Measurements from ENCODE around the gene MRLN.
"Not testable (repeated sequence)": the region's sequence is repeated elsewhere in the genome, so short reads cannot be mapped to it uniquely, and the experiment has no call there.

Gene MRLN

DNA sequence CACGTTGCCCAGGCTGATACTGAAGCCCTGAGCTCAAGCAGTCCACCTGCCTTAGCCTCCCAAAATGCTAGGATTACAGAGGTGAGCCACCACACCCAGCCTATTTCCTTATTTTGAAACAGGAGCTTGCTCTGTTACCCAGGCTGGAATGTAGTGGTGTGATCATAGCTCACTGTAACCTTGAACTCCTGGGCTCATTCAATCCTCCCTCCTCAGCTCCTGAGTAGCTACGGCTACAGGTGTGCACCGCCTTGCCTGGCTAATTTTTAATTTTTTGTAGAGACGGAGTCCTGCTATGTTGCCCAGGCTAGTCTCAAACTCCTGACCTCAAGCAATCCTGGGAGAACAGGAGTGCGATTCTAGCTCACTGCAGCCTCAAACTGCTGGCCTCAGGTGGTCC lies 11.7 kb downstream of the MRLN start:
- TF ChIP-seq, protein P1, sequence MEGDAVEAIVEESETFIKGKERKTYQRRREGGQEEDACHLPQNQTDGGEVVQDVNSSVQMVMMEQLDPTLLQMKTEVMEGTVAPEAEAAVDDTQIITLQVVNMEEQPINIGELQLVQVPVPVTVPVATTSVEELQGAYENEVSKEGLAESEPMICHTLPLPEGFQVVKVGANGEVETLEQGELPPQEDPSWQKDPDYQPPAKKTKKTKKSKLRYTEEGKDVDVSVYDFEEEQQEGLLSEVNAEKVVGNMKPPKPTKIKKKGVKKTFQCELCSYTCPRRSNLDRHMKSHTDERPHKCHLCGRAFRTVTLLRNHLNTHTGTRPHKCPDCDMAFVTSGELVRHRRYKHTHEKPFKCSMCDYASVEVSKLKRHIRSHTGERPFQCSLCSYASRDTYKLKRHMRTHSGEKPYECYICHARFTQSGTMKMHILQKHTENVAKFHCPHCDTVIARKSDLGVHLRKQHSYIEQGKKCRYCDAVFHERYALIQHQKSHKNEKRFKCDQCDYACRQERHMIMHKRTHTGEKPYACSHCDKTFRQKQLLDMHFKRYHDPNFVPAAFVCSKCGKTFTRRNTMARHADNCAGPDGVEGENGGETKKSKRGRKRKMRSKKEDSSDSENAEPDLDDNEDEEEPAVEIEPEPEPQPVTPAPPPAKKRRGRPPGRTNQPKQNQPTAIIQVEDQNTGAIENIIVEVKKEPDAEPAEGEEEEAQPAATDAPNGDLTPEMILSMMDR (IDR thresholded peaks at IDR 0.05; ENCODE audit: low read depth, low read length): no peak
- no peak for DNase-seq (ENCODE audit: extremely low read depth, low read depth)

DNA sequence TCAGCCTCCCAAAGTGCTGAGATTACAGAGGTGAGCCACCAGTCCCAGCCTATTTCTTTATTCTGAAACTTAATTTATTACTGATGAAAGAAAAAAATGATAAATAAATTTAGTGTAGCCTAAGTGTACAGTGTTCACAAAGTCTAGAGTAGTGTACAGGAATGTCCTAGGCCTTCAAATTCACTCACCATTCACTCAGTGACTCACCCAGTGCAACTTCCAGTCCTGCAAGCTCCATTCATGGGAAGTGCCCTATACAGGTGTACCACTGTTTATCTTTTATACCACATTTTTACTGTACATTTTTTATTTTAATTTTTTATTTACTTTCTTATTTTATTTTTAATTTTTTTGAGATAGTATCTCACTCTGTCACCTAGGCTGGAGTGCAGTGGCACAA lies 12.2 kb downstream of the MRLN start:
- TF ChIP-seq, protein P1 (IDR thresholded peaks at IDR 0.05; ENCODE audit: low read depth, low read length): no peak

DNA sequence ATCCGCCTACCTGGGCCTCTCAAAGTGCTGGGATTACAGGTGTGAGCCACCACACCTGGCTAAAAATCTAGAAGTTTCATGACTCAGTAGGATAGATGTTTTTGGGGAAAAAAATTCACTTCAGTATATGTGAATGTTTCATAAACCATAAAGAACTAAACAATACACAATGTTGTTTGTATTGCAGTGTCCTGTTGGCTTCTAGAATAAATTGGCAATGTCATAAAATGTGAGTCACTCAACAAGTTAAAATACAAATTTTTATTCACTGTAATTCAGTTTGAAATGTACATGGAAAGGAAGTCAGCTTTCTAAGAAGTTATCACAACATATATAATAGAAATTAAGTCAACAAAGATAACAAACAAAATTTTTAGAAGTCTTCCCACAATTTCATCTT lies 16.5 kb downstream of the MRLN start:
- DNase-seq (ENCODE audit: extremely low read depth, low read depth): no peak
- TF ChIP-seq, protein P1 (IDR thresholded peaks at IDR 0.05; ENCODE audit: low read depth, low read length): no peak

More for the DNA sequence above, 12.2 kb downstream of the MRLN start:
- DNase-seq (ENCODE audit: extremely low read depth, low read depth): no peak

DNA sequence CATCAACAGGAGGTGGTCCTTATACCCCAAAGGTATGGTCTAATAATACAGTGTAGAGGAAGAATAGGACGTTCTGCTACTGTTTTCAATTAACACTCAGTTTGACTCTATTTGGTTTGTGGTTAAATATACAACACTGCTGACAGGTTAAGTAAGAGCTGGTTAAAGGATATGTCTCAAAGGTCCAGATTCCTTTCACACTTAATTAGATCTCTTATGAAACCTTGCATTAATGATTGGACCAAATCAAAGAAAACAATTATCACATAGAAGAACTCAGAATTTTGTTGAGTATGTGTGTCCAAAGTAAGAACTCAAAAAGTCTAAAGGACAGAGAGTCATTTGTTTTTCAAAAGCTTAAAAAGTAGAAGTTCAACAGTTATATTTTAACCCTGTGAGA lies 18.0 kb downstream of the MRLN start:
- no peak for DNase-seq (ENCODE audit: extremely low read depth, low read depth)
- TF ChIP-seq, protein P1 (IDR thresholded peaks at IDR 0.05; ENCODE audit: low read depth, low read length): no peak

DNA sequence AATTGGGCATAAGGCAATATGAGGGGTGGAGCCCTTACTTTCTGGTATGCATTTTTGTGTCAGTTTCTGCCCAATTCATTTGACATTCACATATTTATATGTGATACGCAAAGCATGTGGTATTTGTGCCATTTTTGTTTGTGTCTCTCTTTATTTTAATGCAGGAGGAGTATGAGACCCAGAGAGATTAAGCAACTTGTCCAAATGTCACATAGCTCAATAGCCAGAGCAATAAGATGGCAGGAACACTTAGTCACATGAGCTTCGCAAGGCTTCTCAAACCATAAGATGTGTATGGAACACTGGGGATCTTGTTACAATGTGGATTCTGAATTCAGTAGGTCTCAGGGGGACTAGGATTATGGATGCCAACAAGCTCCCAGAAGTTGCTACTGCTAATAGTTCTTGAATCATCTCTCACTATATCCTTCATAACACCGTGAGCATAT lies 19.2 kb downstream of the MRLN start:
- TF ChIP-seq, protein P1 (IDR thresholded peaks at IDR 0.05; ENCODE audit: low read depth, low read length): no peak
- no peak for DNase-seq (ENCODE audit: extremely low read depth, low read depth)

DNA sequence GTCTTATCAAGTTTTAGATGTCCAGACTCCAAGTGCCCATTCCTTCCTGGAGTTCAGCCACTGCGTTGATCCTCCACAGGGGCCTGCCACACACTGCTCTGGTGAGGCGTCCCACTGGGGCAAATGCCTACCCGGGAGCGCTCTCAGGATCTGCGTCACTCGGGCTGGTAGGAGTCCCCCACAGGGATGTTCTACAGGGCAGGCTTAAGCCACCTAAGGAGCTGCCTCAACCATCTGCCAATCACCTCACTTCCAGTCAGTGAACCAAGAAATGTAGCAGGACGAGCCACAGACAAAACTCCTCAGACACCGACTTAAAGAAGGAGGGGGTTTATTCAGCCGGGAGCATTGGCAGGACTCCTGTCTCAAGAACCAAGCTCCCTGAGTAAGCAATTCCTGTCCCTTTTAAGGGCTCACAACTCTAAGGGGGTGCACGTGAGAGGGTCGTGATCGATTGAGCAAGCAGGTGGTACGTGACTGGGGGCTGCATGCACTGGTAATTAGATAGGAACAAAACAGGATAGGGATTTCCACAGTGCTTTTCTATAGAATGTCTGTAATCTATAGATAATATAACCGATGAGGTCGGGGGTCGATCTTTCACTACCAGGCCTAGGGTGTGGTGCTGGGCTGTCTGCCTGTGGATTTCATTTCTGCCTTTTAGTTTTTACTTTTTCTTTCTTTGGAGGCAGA lies 19.8 kb downstream of the MRLN start:
- not testable (repeated sequence) for DNase-seq (ENCODE audit: extremely low read depth, low read depth)

DNA sequence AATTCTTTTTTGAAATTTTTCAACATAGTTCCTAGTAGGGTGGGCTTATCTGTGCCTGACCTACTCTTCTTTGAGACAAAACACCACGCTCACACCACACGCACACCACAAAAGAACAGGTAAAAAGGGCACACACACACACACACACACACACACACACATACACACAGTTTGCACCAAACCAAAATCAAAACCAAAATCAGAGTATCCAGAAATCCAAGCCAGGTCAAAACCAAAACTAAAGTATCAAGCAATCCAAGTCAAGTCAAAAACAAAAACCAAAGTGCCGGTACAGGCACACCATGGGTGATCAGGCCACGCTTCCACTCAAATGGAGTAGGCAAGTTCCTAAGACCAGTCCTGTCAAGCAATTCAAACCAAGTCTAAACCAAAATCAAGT lies 20.4 kb downstream of the MRLN start:
- not testable (repeated sequence) for DNase-seq (ENCODE audit: extremely low read depth, low read depth)

DNA sequence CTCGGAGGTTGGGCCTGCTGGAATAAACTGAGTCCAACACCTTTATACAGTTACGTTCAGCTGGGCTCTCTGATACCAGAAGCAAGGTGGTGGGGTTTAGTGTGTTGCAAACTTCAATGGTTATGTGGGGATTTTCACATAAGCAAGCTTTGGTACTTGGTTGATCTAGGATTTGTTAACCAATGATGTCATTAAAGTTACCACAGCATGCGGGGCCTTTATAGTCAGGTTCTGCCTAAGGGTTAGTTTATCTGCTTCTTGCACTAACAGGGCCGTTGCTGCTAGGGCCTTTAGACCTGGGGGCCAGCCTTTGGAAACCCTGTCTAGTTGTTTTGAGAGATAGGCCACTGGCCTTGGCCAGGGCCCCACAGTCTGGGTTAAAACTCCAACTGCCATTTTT lies 24.1 kb downstream of the MRLN start:
- not testable (repeated sequence) for DNase-seq (ENCODE audit: extremely low read depth, low read depth)

DNA sequence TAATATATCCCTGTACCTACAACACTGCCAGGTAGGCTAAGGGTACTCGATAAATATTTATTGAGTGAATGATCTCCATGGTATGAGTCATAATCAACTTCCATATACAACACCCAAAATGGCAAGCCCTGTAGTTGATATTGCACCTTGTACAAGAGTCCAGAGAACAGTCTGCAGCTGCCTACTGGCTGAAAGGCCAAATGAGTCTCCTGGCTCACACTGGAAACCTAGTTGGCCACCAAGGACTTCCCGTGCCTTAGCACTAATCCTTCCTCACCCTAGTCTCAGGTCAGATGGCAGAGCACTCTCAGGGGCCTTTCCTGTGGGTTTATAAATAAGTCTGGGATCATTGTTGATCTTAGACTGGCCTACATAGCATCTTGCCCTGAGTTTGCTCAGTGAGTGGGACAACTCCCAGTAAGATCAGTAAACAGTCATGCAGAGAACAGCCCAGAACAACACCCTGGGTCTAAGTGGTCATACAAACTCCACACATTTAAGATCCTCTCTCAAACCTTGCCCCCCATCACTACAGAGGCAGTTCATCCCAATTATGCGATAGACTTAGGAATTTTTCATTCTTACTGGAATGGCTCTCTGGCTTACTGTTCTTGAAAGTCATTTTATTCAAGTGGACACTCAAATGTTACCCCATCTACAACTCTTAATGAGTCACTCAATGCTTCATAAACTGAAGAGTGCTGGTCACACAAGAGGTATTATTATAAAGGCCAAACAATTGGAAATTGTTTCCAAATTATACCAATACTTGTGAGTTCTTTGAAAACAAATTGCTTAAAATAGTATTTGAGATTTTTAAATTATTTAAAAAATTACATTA lies 28.9 kb downstream of the MRLN start:
- TF ChIP-seq, protein P1 (IDR thresholded peaks at IDR 0.05; ENCODE audit: low read depth, low read length): no peak
- DNase-seq (ENCODE audit: extremely low read depth, low read depth): no peak
